ENCODE data around the gene IRF2.
A peak's percentile ranks its signal among the peaks of the same experiment; 100 is the strongest.
"Not testable (repeated sequence)": the region's sequence is repeated elsewhere in the genome, so short reads cannot be mapped to it uniquely, and the experiment has no call there.

IRF2 gene

GRCh38 chr4:184357772-184358171 is 116.6 kb downstream of the IRF2 start:
- no peak for DNase-seq (ENCODE audit: low read depth)
- no peak overlapping the region for H3K4me3 ChIP-seq (ENCODE audit: low read depth, low read length)

- DNase-seq (ENCODE audit: low read depth) = no peak
- no peak overlapping the region for H3K4me3 ChIP-seq (ENCODE audit: low read depth, low read length)
Observed at GRCh38 chr4:184357165-184357564, 117.2 kb downstream of the IRF2 start.

GRCh38 chr4:184356366-184356765 is 118.0 kb downstream of the IRF2 start:
- no peak for DNase-seq (ENCODE audit: low read depth)
- no peak overlapping the region for H3K4me3 ChIP-seq (ENCODE audit: low read depth, low read length)

DNA sequence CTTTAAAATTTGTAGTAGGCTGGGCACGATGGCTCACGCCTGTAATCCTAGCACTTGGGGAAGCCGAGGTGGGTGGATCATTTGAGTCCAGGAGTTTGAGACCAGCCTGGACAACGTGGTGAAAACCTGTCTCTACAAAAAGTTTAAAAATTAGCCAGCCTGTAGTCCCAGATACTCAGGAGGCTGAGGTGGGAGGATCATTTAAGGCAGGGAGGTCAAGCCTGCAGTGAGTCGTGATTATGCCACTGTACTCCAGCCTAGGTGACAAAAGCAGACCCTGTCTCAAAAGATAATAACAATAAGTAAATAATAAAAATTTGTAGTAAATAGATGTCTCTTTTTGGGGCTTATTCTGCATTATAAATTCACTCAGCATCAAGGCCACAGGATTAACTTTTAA is 118.5 kb downstream of the IRF2 start:
- DNase-seq (ENCODE audit: low read depth) = no peak
- no peak overlapping the region for H3K4me3 ChIP-seq (ENCODE audit: low read depth, low read length)

DNA sequence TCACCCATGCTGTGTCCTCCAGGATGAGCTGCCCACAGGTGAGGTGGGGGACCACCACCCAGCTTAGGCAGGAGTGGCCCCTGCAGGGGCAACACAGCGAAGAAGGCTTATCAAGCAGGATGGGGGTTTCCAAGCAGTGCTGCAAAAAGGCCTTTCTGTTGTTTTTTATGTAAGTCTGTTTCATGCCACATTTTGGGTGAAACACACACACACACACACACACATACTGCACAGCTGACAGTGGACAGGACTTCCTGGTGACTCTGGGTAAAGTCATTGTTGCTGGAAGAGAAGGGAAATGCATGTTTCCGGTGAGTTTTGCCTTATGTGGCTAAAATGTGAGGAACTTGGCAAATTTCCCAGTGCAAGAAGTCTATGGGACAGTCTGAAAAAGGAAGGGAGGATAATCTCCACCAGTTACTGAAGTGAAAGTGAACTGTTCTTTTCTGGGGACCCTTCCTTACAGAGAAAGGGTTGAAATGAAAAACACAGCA is 119.2 kb downstream of the IRF2 start:
- peak; percentile 81 for DNase-seq (ENCODE audit: low read depth)
- H3K4me3 ChIP-seq (ENCODE audit: low read depth, low read length) = no peak overlapping the region

DNA sequence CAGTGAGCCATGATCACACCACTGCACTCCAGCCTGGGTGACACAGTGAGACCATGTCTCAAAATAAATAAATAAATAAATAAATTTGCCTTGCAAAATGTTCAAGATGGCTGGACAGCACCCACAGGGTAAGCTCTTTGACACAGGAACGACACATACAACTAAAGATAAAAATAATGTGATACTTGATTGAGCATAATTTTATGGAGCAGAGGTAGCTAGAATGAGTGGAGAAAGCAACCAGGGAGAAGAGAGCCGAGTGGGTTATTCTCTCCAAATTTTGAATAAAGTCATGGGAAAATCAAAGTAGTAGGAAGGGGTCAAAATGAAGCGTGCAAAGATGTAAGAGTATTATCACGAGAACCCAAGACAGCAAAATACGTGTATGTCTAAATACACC is 121.5 kb downstream of the IRF2 start:
- H3K4me3 ChIP-seq (ENCODE audit: low read depth, low read length) = no peak overlapping the region
- DNase-seq (ENCODE audit: low read depth) = no peak

GRCh38 chr4:184351560-184352451 is 122.5 kb downstream of the IRF2 start:
- DNase-seq (ENCODE audit: low read depth) = no peak
- no peak overlapping the region for H3K4me3 ChIP-seq (ENCODE audit: low read depth, low read length)

- H3K4me3 ChIP-seq (ENCODE audit: low read depth, low read length) = no peak overlapping the region
Observed at GRCh38 chr4:184350964-184351363, 123.4 kb downstream of the IRF2 start.

GRCh38 chr4:184350213-184350817 is 124.0 kb downstream of the IRF2 start:
- no peak for DNase-seq (ENCODE audit: low read depth)
- H3K4me3 ChIP-seq (ENCODE audit: low read depth, low read length) = no peak overlapping the region

More at GRCh38 chr4:184350964-184351363, 123.4 kb downstream of the IRF2 start:
- no peak for DNase-seq (ENCODE audit: low read depth)

DNA sequence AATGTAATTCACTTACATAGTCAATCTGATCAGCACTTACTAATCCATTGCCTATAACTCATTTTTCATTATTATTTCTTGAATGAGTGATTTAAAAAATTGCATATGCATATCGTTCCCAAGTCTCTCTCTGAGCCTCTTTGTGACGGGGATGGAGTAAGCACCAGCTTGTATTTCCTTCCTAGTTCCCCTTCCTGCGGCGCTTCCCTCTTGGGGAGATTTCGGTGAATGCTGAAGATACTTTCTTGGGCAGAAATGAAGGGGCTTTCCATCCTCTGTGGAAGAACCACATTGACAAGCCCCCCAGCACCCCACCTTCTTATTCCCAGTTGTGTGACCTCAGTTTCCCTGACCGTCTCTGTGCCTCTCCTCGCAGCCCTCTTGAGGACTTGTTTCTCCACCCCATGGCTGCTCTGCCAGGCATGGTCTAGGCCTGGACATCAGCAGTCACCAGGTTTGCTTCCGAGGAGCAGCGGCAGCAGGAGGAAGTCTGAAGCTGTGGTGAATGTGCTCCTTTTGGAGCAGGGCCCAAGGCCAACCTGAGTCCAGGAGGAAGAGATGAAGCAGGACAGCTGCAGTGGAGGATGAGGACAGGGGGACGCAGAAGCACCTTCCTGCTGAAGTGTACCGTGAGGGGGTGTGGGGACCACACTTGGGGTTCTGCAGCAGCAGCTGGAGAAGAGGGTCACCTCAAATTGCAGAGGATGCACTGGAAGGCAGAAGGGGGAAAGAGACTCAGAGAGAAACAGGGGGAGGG is 124.9 kb downstream of the IRF2 start:
- no peak overlapping the region for H3K4me3 ChIP-seq (ENCODE audit: low read depth, low read length)
- no peak for DNase-seq (ENCODE audit: low read depth)

DNA sequence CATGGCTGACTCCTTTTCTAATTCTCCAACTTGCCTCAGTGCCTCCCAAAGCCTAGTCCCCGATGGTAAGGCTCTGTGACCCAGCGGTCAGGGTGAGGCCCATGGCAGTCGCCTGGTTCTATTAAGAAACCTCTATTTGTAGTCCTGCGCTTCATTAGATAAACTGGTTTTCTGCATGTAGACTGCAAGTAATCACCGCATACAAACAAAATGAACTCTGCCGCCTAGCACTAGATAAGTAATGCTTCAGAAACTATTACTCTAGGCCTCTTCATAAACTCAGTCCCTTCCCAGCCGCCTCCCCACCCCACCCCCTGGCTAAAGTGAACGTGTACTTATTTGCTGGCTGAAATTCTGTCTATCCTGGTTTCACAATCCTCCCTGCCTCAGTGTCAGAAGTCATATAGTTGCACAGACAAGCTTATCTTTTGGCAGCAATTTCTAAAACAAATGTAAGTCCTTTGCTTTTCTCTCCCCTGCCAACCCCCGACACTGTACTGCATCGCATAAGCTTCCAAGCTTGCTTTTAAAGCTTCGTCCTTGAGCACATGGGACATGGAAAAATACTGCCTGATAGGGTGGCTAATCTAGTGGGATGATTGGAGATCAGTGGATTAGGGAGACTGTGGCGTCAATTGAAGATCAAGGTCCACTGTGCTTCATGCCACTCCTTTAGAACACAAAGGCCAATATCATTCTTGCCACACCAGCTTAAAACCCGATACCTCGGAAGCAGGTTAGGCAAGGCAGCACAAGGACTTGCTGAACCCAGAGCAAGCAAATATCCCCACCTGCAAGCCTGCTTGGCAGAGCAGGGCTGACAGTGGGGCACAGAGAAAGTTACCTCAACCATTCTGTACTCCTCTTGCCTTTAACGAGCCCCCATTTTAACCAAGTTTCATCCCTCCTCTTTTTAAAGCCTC is 125.8 kb downstream of the IRF2 start:
- DNase-seq (ENCODE audit: low read depth) = no peak

DNA sequence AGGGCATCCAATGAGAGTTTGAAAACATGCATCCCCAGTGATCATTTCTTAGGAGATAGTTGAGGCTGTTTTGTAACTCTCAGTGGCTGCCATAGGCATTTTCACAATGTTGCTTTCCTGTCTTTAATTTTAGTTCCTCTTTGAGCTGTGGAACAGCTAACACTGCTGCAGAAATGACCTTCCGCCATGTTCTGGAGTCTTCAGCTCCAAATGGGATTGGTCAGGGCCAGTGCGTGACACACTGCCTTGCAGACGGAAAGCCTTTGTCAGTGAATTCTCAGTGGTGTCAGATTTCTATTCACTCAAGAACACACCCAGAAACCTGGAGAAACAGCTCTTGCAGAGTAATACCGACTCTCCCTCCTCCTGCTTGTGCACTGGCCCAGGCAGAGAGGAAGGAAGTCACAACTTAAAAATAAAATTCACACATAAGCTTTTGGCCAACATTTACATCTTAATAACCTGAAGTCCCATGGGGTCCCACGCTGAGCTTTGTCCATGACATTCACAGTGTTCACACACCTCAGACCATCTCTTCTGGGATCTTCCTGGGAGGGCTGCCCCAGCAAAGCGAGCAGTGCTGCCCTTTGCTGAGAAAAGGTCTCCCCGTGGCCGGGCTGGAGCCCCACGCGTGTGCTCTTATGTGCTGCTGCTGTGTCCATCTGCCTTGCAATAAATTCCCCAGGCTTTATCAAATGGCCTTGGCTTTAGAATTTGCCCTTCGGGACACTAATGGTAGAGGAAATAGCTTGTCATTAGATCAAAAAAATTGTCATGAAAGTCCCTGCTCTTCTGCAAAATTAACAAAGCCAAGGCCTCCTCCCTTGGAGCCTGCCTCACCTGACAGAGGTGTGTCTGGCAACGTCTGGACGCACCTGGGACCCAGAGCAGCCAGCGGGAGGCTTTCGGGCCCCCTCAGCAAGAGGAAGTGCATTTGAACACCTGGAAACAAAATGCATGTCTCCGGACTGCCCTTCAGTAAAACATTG is 126.8 kb downstream of the IRF2 start:
- H3K4me3 ChIP-seq (ENCODE audit: low read depth, low read length) = no peak overlapping the region
- DNase-seq (ENCODE audit: low read depth) = peak; percentile 61

More for the DNA sequence above, 125.8 kb downstream of the IRF2 start:
- no peak overlapping the region for H3K4me3 ChIP-seq (ENCODE audit: low read depth, low read length)

DNA sequence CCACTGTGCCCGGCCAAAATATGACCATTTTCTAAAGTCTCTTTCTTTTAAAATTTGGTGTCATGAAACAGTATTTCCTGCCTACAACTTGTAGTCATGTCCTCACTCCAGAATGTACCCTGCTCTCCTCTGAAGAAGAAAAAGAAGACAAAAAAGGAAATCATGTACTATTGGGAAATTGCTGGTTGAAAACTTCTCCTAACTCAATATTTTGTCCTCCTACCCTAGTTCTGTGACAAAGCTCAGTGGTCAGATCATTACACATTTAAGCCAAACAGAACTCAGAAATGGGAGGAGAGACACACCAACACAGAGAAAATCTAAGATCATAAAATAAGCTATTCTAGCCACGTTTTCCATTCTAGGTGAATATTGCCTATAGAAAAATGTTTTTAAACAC is 127.7 kb downstream of the IRF2 start:
- H3K4me3 ChIP-seq (ENCODE audit: low read depth, low read length) = no peak overlapping the region
- no peak for DNase-seq (ENCODE audit: low read depth)

- H3K4me3 ChIP-seq (ENCODE audit: low read depth, low read length); DNase-seq (ENCODE audit: low read depth): not testable (repeated sequence)
Observed at GRCh38 chr4:184346273-184346672, 128.1 kb downstream of the IRF2 start.

- no peak overlapping the region for H3K4me3 ChIP-seq (ENCODE audit: low read depth, low read length)
- DNase-seq (ENCODE audit: low read depth) = no peak
Observed at GRCh38 chr4:184345573-184345922, 128.8 kb downstream of the IRF2 start.

- DNase-seq (ENCODE audit: low read depth) = no peak
Observed at GRCh38 chr4:184344899-184345572, 129.3 kb downstream of the IRF2 start.

DNA sequence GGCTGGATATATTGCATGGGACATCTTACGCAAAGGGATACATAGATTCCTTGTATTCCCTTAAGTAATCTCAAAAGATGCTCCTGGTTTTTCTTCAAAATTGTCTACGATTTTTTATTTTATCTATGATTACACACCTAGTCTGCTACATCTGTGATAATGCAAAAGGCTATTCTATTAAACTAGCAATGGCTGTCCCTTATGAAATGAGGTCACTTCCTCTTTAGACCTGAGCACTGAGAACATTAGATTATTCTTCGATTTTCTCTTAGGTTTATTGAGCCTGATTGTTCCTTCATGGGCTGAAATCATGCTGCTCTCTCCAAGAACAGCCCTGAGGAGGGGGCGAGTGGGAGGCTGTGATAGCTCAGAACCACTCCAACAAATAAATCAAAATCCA is 129.9 kb downstream of the IRF2 start:
- no peak overlapping the region for H3K4me3 ChIP-seq (ENCODE audit: low read depth, low read length)
- DNase-seq (ENCODE audit: low read depth) = no peak

More at GRCh38 chr4:184344899-184345572, 129.3 kb downstream of the IRF2 start:
- H3K4me3 ChIP-seq (ENCODE audit: low read depth, low read length) = no peak overlapping the region
